ENCODE results near the gene TRAPPC3L.

Gene TRAPPC3L

GRCh38 chr6:116465246-116465645 lies 80.2 kb downstream of the TRAPPC3L start:
- no peak for DNase-seq (ENCODE audit: low read depth)

GRCh38 chr6:116463301-116463700 lies 82.2 kb downstream of the TRAPPC3L start:
- no peak for DNase-seq (ENCODE audit: low read depth)

- DNase-seq (ENCODE audit: low read depth): peak; percentile 46
These were observed 83.3 kb downstream of the TRAPPC3L start for GRCh38 chr6:116461932-116462885.

GRCh38 chr6:116461331-116461931 lies 84.1 kb downstream of the TRAPPC3L start, which contains the start of gene CALHM6:
TSS of gene CALHM6 (plus strand) at chr6:116461375. CDS start at chr6:116461930, 555 bp downstream.
- no peak for DNase-seq (ENCODE audit: low read depth)

GRCh38 chr6:116459927-116460326 lies 85.6 kb downstream of the TRAPPC3L start:
- DNase-seq (ENCODE audit: low read depth): no peak

GRCh38 chr6:116458264-116458663 lies 87.2 kb downstream of the TRAPPC3L start:
- DNase-seq (ENCODE audit: low read depth): no peak

GRCh38 chr6:116456927-116457326 lies 88.6 kb downstream of the TRAPPC3L start:
- no peak for DNase-seq (ENCODE audit: low read depth)

GRCh38 chr6:116456106-116456505 lies 89.4 kb downstream of the TRAPPC3L start:
- DNase-seq (ENCODE audit: low read depth): no peak

GRCh38 chr6:116452531-116452930 lies 93.0 kb downstream of the TRAPPC3L start:
- DNase-seq (ENCODE audit: low read depth): no peak

GRCh38 chr6:116451916-116452315 lies 93.6 kb downstream of the TRAPPC3L start:
- no peak for DNase-seq (ENCODE audit: low read depth)

- peak; percentile 10 for DNase-seq (ENCODE audit: low read depth)
These were observed 94.4 kb downstream of the TRAPPC3L start for GRCh38 chr6:116450769-116451740.

- DNase-seq (ENCODE audit: low read depth): no peak
These were observed 95.2 kb downstream of the TRAPPC3L start for GRCh38 chr6:116450185-116450710.

GRCh38 chr6:116449565-116449964 lies 95.9 kb downstream of the TRAPPC3L start:
- DNase-seq (ENCODE audit: low read depth): no peak

- peak; percentile 91 for DNase-seq (ENCODE audit: low read depth)
These were observed 97.9 kb downstream of the TRAPPC3L start for GRCh38 chr6:116447496-116448011.

GRCh38 chr6:116447052-116447451 lies 98.4 kb downstream of the TRAPPC3L start:
- DNase-seq (ENCODE audit: low read depth): no peak

- DNase-seq (ENCODE audit: low read depth): peak; percentile 67
These were observed 99.1 kb downstream of the TRAPPC3L start for GRCh38 chr6:116446399-116446798.

GRCh38 chr6:116445102-116445501 lies 100.4 kb downstream of the TRAPPC3L start:
- no peak for DNase-seq (ENCODE audit: low read depth)

Data from ELR (cell line).